Left lung (tissue), 10 donors: Measurements from ENCODE around the gene NDUFS2. TPM values are rescaled to one million over a fixed set of nuclear protein-coding genes. Genes with fewer than 3 reads are reported as not detected.
A peak's percentile ranks its signal among the peaks of the same experiment; 100 is the strongest.

Experiments used
- ATAC-seq: fragments of 200-7000 bp; cut with Tn5 transposase; one replicate; pipeline ENCODE4 v1.9.1; 2020; ENCODE audit warnings: moderate library complexity
- DNase-seq, 4 donors: peaks; one replicate each; pipeline ENCODE4 v3.0.0-alpha.2; 2013 to 2020
- H3K27ac ChIP-seq, 2 donors: fragments of 200-600 bp; sonication (generic) in 1 of 2; one replicate each; pipeline versions ENCODE4 v1.5.0 to v1.8.0; 2020 to 2021
- H3K27me3 ChIP-seq, 2 donors: fragments of 200-600 bp; sonication (generic) in 1 of 2; one replicate each; pipeline versions ENCODE4 v1.5.0 to v1.8.0; 2020 to 2021
- H3K36me3 ChIP-seq, 2 donors: fragments of 200-600 bp; sonication (generic) in 1 of 2; one replicate each; pipeline versions ENCODE4 v1.5.0 to v1.8.0; 2020 to 2021
- H3K4me1 ChIP-seq, 2 donors: fragments of 200-600 bp; one replicate each; pipeline ENCODE4 v1.8.0; 2021
- H3K4me3 ChIP-seq, 2 donors: fragments of 200-600 bp; sonication (generic) in 1 of 2; one replicate each; pipeline versions ENCODE4 v1.5.0 to v1.8.0; 2020 to 2021; ENCODE audit warnings: mild to moderate bottlenecking in 1 of 2
- H3K9me3 ChIP-seq, 2 donors: fragments of 200-600 bp; sonication (generic) in 1 of 2; one replicate each; pipeline versions ENCODE4 v1.5.0 to v1.8.0; 2020 to 2021
- intact Hi-C, 2 donors: fragments of 100-400 bp; cut with DNase I; formaldehyde crosslinking; loops; one replicate each; pipeline versions ENCODE4 v1.11.2 to v1.14.2; 2022
- polyA plus RNA-seq, 6 donors: library from polyadenylated mRNA; unstranded; fragments of 120-200 nt; gene quantifications; one replicate each; pipeline ENCODE4 v1.2.1, GENCODE V29; 2013; ENCODE audit not compliant: insufficient read length in 6 of 6
- total RNA-seq, 2 donors: library from RNA; stranded (reverse); fragmentation: NEBNext Ultra II Directional; extraction: Animal tissue kit (Norgen Biotek cat#: 25700); gene quantifications; one replicate each; pipeline ENCODE4 v1.2.1, GENCODE V29; 2021
- TF ChIP-seq, protein P1 (sequence below), 2 donors: fragments of 200-600 bp; sonication (generic) in 1 of 2; IDR thresholded peaks; one replicate each; pipeline versions ENCODE4 v1.5.0 to v1.8.0; 2021; ENCODE audit warnings: antibody characterized with exemption in 2 of 2
- donor health status: DM: no; HTN: yes; CAD: no.
- donor health status: DM: no; HTN: no; CAD: no.

NDUFS2 gene
- total and polyA plus RNA-seq, 8 donors = 67.7 to 188 (median 151) TPM

GRCh38 chr1:161214369-161214768, 12.2 kb downstream of the NDUFS2 start:
- peaks cover 0 to 52% of the 10 kb centered on the region in 2 donors for H3K4me1 ChIP-seq
- TF ChIP-seq, protein P1, sequence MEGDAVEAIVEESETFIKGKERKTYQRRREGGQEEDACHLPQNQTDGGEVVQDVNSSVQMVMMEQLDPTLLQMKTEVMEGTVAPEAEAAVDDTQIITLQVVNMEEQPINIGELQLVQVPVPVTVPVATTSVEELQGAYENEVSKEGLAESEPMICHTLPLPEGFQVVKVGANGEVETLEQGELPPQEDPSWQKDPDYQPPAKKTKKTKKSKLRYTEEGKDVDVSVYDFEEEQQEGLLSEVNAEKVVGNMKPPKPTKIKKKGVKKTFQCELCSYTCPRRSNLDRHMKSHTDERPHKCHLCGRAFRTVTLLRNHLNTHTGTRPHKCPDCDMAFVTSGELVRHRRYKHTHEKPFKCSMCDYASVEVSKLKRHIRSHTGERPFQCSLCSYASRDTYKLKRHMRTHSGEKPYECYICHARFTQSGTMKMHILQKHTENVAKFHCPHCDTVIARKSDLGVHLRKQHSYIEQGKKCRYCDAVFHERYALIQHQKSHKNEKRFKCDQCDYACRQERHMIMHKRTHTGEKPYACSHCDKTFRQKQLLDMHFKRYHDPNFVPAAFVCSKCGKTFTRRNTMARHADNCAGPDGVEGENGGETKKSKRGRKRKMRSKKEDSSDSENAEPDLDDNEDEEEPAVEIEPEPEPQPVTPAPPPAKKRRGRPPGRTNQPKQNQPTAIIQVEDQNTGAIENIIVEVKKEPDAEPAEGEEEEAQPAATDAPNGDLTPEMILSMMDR (IDR thresholded peaks at IDR 0.05) = no peak
- peak overlapping the region in 1 of 2 donors; percentile 63 for H3K4me3 ChIP-seq
- peaks cover 3 to 78% of the 10 kb centered on the region in 2 donors for H3K36me3 ChIP-seq
- DNase-seq (no peak), ATAC-seq (peak; percentile 4)
- intact Hi-C loops = no loop called here
- no peaks in the 10 kb centered on the region for H3K27me3 ChIP-seq
- H3K9me3 ChIP-seq = no peaks in the 10 kb centered on the region
- peak overlapping the region; percentile 26 to 97 for H3K27ac ChIP-seq

DNA sequence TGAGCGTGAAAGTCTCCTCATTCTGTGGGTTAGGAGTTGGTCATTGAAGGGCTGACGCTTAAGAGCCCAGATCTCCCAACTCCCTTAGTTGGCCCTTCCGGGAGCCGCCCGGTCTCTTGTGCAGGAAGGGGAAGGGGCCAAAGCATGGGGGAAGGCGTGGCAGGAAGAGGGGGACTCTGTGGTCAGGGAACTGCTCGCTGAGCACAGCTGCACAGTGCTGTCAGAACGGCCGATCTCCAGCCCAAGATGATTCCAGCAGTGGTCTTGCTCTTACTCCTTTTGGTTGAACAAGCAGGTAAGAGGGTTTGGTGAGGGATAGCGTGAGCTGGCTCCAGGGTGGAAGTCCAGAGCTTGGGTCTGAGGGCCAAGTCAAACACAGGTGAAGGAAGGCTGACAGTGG, 12.9 kb downstream of the NDUFS2 start, which contains the start of gene FCER1G:
TSS of gene FCER1G (plus strand) at position 220 of the 400 bp plus-strand sequence. CDS start at position 247, 27 bp downstream.
- Histone ChIP-seq H3K27ac (peak within 1 kb of the TSS; percentile 73 to 97), H3K36me3 (peaks cover 0 to 78% of the 10 kb centered on the region in 2 donors), H3K4me1 (peaks cover 0 to 50% of the 10 kb centered on the region in 2 donors), H3K9me3 (no peaks in the 10 kb centered on the region), H3K4me3 (peak within 1 kb of the TSS; percentile 7 to 63), H3K27me3 (no peaks in the 10 kb centered on the region)
- ATAC-seq = peak; percentile 65
- peak in 2 of 4 donors; percentile 84 to 93 for DNase-seq
- intact Hi-C loops = no loop called here
- TF ChIP-seq, protein P1 (IDR thresholded peaks at IDR 0.05) = no peak

GRCh38 chr1:161216945-161217712, 15.0 kb downstream of the NDUFS2 start:
- intact Hi-C loops = no loop called here
- TF ChIP-seq, protein P1 (IDR thresholded peaks at IDR 0.05) = no peak
- peak; percentile 77 for ATAC-seq
- H3K4me1 ChIP-seq = peaks cover 0 to 46% of the 10 kb centered on the region in 2 donors
- peaks cover 0 to 67% of the 10 kb centered on the region in 2 donors for H3K36me3 ChIP-seq
- DNase-seq = no peak
- H3K27me3 ChIP-seq = no peaks in the 10 kb centered on the region
- peak overlapping the region; percentile 86 to 97 for H3K27ac ChIP-seq
- peak overlapping the region in 1 of 2 donors; percentile 63 for H3K4me3 ChIP-seq
- no peaks in the 10 kb centered on the region for H3K9me3 ChIP-seq

DNA sequence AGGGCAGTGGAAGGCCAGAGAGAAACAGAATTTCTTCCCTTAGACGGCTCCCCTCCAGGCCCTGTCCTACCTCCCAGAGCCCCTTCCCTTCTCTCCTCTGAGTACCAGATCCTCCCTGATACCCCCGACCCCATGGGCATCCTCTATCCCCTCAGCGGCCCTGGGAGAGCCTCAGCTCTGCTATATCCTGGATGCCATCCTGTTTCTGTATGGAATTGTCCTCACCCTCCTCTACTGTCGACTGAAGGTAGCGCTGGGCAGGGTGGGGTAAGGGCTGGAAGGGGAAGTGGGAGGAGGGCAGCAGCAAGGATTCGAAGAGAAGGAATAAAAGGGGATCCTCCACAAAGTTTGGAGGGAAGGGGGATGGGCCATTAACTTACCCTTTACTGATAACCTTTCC, 15.7 kb downstream of the NDUFS2 start:
- H3K4me3 ChIP-seq = peak overlapping the region in 1 of 2 donors; percentile 63
- H3K27me3 ChIP-seq = no peaks in the 10 kb centered on the region
- H3K27ac ChIP-seq = peak overlapping the region in 1 of 2 donors; percentile 97
- peaks cover 0 to 46% of the 10 kb centered on the region in 2 donors for H3K4me1 ChIP-seq
- intact Hi-C loops = no loop called here
- no peak for DNase-seq
- no peaks in the 10 kb centered on the region for H3K9me3 ChIP-seq
- TF ChIP-seq, protein P1 (IDR thresholded peaks at IDR 0.05) = no peak
- ATAC-seq = peak; percentile 4
- peaks cover 0 to 60% of the 10 kb centered on the region in 2 donors for H3K36me3 ChIP-seq

DNA sequence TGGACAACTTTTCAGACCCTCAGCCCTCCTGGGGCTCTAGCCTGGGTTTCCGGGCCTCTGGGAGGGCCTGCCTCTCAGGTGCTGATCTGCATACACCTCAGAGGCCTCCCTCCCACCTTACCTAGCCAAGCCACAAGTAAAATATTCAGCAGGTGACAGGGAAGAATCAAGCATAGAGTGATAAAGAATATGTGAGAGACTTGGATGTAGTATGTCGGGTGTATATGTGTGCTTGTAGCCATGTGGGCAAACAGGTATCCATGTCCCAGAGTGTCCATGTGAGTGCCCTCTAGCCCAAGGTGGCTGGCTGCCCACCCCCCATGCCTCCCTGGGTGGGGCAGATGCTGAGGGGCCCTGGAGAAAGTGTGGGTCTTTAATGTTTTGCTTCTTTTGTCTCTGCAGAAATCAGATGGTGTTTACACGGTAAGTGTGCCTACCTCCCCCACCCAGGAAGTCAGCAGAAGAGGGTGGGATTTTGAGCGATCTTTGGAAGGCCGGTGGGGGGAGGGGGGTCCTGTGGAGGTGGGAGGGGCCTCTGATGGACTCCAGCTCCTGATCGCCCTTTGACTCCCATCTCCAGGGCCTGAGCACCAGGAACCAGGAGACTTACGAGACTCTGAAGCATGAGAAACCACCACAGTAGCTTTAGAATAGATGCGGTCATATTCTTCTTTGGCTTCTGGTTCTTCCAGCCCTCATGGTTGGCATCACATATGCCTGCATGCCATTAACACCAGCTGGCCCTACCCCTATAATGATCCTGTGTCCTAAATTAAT, 16.3 kb downstream of the NDUFS2 start:
- Histone ChIP-seq H3K4me1 (peaks cover 0 to 41% of the 10 kb centered on the region in 2 donors), H3K27ac (peak overlapping the region in 1 of 2 donors; percentile 97)
- no peak for ATAC-seq

More for the DNA sequence above, 16.3 kb downstream of the NDUFS2 start:
- intact Hi-C loops = no loop called here
- Histone ChIP-seq H3K27me3 (no peaks in the 10 kb centered on the region), H3K9me3 (no peaks in the 10 kb centered on the region), H3K4me3 (peak overlapping the region in 1 of 2 donors; percentile 63), H3K36me3 (peaks cover 0 to 53% of the 10 kb centered on the region in 2 donors)
- DNase-seq = no peak
- TF ChIP-seq, protein P1 (IDR thresholded peaks at IDR 0.05) = no peak
